Sigmoid colon (tissue), 7 donors: ENCODE data around the gene ALPP. TPM values are rescaled to one million over a fixed set of nuclear protein-coding genes. Genes with fewer than 3 reads are reported as not detected.
A peak's percentile ranks its signal among the peaks of the same experiment; 100 is the strongest.
"Not testable (repeated sequence)": the region's sequence is repeated elsewhere in the genome, so short reads cannot be mapped to it uniquely, and the experiment has no call there.

Source experiments
- DNase-seq: peaks from one replicate; pipeline ENCODE4 v3.0.0-alpha.2; 2019
- H3K27ac ChIP-seq, 4 donors: fragments of 200-600 bp; sonication (generic); one replicate each; pipeline ENCODE4 v1.5.1; 2016 to 2019; ENCODE audit warnings: mild to moderate bottlenecking in 1 of 4
- H3K27me3 ChIP-seq, 3 donors: fragments of 200-600 bp; sonication (generic); one replicate each; pipeline ENCODE4 v1.5.1; 2019; ENCODE audit warnings: mild to moderate bottlenecking in 1 of 3
- H3K36me3 ChIP-seq, 4 donors: fragments of 200-600 bp; sonication (generic); one replicate each; pipeline ENCODE4 v1.5.1; 2016 to 2019
- H3K4me1 ChIP-seq, 4 donors: fragments of 200-600 bp; sonication (generic); one replicate each; pipeline ENCODE4 v1.5.1; 2017 to 2019
- H3K4me3 ChIP-seq, 4 donors: fragments of 200-600 bp; sonication (generic); one replicate each; pipeline ENCODE4 v1.5.1; 2017 to 2019; ENCODE audit warnings: mild to moderate bottlenecking in 2 of 4, moderate library complexity in 1 of 4
- H3K9me3 ChIP-seq, 4 donors: fragments of 200-600 bp in 3 of 4; sonication (generic) in 3 of 4; one replicate each; pipeline versions ENCODE4 v1.5.1 to v1.6.1; 2013 to 2019
- EP300 ChIP-seq, 4 donors: sonication (generic); formaldehyde crosslinking; IDR thresholded peaks; one replicate each; pipeline ENCODE4 v1.6.1; 2017; ENCODE audit warnings: antibody characterized with exemption in 4 of 4
- POLR2A ChIP-seq, 2 donors: fragments of 450-650 bp; IDR thresholded peaks; one replicate each; pipeline ENCODE4 v1.6.1; 2016; ENCODE audit warnings: antibody characterized with exemption in 2 of 2, mild to moderate bottlenecking in 2 of 2, moderate library complexity in 2 of 2
- POLR2AphosphoS5 ChIP-seq, 4 donors: sonication (generic); formaldehyde crosslinking; IDR thresholded peaks; one replicate each; pipeline ENCODE4 v1.6.1; 2017; ENCODE audit warnings: antibody characterized with exemption in 4 of 4
- WGBS, 2 donors: extraction: QIAGEN DNeasy Blood & Tissue Kit; methylation state at CpG; one replicate each; pipeline ENCODE4 v1.1.7; 2013; 5-methylcytosine and 5-hydroxymethylcytosine counted together
- intact Hi-C: fragments of 100-400 bp; cut with DNase I; formaldehyde crosslinking; loops from one replicate; pipeline ENCODE4 v1.15.1; 2023
- polyA plus RNA-seq, 3 donors: library from polyadenylated mRNA; stranded (reverse); fragments of 200-250 nt; gene quantifications; one replicate each; pipeline ENCODE4 v1.2.3, GENCODE V29; 2013
- total RNA-seq, 4 donors: library from RNA; depleted of rRNA; stranded (reverse); fragments of >200 nt; gene quantifications; one replicate each; pipeline ENCODE4 v1.1.0, GENCODE V29; 2016
- TF ChIP-seq, protein P1 (sequence below), 4 experiments: fragments of 450-650 bp in 3 of 4; fragments of 200-600 bp in 1 of 4; IDR thresholded peaks; one replicate each; pipeline ENCODE4 v1.5.1; 2016 to 2019; ENCODE audit warnings: antibody characterized with exemption in 4 of 4, mild to moderate bottlenecking in 3 of 4, moderate library complexity in 2 of 4
- donor health status: healthy with polysubstance abuse.
- donor health status: Bipolar disorder and iron deficiency.
- donor health status: healthy.

ALPP gene
- total and polyA plus RNA-seq, 7 donors, result 0.03 TPM; not detected in 6

DNA sequence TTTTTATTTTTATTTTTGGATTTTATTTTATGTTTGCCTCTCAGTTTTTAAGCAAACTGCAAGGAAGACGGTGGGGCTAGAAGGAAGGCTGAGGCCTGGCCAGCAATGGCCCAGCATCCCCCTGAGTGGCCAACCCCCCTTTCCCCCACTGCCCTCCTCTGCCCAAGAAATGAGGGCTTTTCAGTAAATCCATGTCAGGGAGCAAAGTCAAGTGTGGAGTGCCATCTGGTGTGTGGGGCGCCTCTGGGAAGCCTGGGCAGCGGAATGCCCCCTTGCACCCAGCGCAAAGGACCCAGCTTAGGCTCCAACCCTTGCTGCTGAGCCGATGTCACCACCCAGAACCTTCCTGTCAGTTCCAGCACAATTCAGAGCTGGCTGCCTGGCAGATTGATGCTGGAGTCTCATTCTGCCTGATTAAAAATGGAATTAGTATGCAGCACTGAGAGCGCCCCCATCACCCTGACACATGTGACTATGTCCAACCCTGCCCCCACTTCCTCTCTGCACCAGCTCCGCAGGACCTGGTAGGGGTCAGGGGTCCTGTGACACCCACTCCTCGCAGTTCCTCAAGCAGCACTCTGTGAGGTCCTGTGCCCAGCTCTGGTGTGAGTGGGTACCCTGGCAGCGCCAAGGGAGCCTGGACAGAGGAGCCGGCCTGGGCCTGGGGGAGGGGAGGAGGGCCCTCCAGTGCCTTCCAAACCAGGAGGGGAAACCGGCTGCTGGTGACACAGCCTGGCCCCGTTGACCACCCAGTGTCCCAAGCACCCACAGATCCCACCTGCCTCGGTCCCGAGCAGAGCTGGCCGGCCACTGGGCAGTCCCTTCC is 9.2 kb upstream of the ALPP start:
- no peaks in the 10 kb centered on the region for H3K36me3 ChIP-seq
- no peaks in the 10 kb centered on the region for H3K4me1 ChIP-seq
- TF ChIP-seq POLR2AphosphoS5 (IDR thresholded peaks at IDR 0.05), result no peak
- TF ChIP-seq, protein P1, sequence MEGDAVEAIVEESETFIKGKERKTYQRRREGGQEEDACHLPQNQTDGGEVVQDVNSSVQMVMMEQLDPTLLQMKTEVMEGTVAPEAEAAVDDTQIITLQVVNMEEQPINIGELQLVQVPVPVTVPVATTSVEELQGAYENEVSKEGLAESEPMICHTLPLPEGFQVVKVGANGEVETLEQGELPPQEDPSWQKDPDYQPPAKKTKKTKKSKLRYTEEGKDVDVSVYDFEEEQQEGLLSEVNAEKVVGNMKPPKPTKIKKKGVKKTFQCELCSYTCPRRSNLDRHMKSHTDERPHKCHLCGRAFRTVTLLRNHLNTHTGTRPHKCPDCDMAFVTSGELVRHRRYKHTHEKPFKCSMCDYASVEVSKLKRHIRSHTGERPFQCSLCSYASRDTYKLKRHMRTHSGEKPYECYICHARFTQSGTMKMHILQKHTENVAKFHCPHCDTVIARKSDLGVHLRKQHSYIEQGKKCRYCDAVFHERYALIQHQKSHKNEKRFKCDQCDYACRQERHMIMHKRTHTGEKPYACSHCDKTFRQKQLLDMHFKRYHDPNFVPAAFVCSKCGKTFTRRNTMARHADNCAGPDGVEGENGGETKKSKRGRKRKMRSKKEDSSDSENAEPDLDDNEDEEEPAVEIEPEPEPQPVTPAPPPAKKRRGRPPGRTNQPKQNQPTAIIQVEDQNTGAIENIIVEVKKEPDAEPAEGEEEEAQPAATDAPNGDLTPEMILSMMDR (IDR thresholded peaks at IDR 0.05), result no peak
- no peak for TF ChIP-seq EP300 (IDR thresholded peaks at IDR 0.05)
- no peak for TF ChIP-seq POLR2A (IDR thresholded peaks at IDR 0.05)
- intact Hi-C loops, result no loop called here
- 81% methylated on average over 15 of the region's 15 CpGs for WGBS, 2 donors
- H3K9me3 ChIP-seq, result no peaks in the 10 kb centered on the region
- H3K27ac ChIP-seq, result no peak overlapping the region
- H3K4me3 ChIP-seq, result no peak overlapping the region
- peaks cover 0 to 4% (median 0%) of the 10 kb centered on the region in 3 donors for H3K27me3 ChIP-seq
- peak; percentile 48 for DNase-seq

DNA sequence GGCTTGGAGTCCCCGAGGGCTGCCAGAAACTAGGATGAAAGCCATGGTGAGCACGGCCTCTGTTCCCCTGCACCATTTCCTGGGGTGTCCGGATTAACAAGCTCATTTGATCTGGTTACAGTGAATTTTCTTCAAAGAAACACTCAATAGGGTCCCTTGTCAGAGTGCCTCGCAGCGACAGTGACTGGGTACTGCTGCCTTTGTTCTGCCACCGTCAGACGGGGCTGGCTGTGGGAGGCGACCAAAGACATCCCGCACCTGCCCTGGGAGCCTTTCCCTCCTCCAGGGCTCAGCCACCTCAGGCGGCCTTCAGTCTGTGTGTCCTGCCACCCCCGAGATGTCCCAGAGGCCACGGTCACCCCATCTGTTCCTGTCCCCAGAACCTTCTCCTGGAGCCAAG is 8.5 kb upstream of the ALPP start:
- WGBS, 2 donors, result 37 to 56% methylated on average over 10 of the region's 12 CpGs
- DNase-seq, result peak; percentile 8
- H3K9me3 ChIP-seq, H3K27me3 ChIP-seq, H3K36me3 ChIP-seq, intact Hi-C loops, H3K4me1 ChIP-seq, H3K4me3 ChIP-seq, H3K27ac ChIP-seq: not testable (repeated sequence)

DNA sequence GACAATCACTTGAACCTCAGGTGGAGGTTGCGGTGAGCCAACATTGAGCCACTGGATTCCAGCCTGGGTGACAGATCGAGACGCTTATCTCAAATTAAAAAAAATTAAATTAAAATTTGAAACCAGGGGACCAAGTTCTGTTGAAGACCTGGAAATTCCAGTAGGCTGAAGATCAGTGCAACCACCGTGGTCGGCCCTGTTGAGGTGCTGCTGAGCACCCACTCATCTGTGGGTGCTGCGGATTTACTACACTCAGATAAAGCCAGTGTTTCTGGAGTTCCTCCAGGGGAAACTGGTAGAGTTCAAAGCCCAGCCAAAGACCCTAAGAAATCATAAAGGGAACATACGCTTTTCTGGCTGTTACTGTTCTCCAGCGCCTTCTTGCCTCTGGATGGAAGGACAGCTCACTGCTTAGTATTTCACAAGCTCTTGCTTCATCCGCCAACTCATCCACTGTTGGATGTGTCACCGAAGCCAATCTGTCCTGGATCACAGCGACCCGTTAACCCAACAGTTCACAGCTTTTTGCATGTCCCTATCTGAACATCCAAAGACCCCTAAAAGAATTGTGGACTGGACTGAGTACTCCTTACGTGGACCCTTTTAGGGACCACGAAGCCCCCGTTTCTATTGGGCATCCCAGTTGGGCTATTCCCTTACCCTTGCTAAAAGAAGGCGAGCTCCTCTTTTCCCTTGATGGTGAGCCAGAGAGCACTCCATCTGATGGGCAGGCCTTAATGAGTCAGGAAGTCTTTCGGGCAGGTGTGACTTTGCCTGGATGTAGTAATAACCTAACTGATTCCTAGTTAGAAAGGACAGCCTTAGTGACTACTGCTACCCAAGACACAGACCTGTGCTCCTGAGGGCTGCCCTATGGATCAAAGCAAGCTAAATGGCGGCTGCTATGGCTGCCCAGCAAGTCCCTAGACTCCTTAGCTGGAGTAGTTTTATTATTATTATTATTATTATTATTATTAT is 6.0 kb upstream of the ALPP start:
- Histone ChIP-seq H3K9me3 (no peaks in the 10 kb centered on the region), H3K27me3 (peaks cover 0 to 4% (median 0%) of the 10 kb centered on the region in 3 donors), H3K4me1 (no peaks in the 10 kb centered on the region), H3K27ac (no peak overlapping the region), H3K4me3 (no peak overlapping the region), H3K36me3 (no peaks in the 10 kb centered on the region)
- TF ChIP-seq EP300 (IDR thresholded peaks at IDR 0.05), result no peak
- TF ChIP-seq, protein P1 (IDR thresholded peaks at IDR 0.05), result no peak
- TF ChIP-seq POLR2AphosphoS5 (IDR thresholded peaks at IDR 0.05), result no peak
- TF ChIP-seq POLR2A (IDR thresholded peaks at IDR 0.05), result no peak
- intact Hi-C loops, result no loop called here
- WGBS, 2 donors, result 92 to 95% methylated on average over 18 of the region's 18 CpGs
- DNase-seq, result peak; percentile 43

DNA sequence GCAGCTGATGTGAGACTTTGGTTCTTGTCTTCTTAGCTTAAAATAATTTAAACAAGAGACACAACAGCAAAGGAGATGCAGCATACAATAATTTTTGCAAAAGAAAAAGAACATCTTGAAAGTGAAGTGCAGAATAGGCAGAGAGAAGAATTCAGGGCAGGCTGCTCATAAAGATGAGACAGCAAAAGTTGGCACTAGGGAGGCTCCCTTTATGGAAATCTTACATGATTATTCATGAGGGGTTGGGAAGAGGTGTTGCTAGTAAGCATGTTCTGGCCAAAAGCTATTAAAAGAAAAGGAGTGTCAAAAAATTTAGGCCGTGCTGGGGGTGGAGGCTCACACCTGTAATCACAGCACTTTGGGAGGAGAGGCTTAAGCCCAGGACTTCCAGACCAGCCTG is 4.2 kb upstream of the ALPP start:
- no peak for TF ChIP-seq EP300 (IDR thresholded peaks at IDR 0.05)
- no peak for TF ChIP-seq POLR2AphosphoS5 (IDR thresholded peaks at IDR 0.05)
- TF ChIP-seq, protein P1 (IDR thresholded peaks at IDR 0.05), result no peak
- TF ChIP-seq POLR2A (IDR thresholded peaks at IDR 0.05), result no peak
- intact Hi-C loops, result no loop called here
- WGBS, 2 donors, result 71 to 82% methylated on average over 1 of the region's 1 CpG

DNA sequence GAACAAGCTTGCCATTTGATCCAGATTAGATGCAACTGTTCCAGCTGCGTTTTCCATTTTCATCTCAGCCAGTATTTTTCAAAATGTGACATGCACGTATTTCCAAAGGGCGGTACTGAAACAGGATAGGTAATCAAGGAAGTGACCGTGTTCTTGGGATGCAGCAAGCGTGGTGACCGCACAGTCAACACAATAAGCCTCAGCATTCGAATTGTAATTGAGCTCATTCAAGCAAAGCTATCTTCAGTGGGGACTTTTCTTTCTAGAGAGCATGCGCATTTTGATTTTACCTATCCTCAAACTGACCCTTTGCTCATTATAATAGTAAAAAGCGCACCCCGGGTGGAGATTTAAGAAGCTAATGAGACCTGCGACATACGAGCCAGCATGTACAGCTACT is 3.4 kb upstream of the ALPP start:
- no peaks in the 10 kb centered on the region for H3K9me3 ChIP-seq
- H3K36me3 ChIP-seq, result no peaks in the 10 kb centered on the region
- intact Hi-C loops, result no loop called here
- no peak overlapping the region for H3K27ac ChIP-seq
- H3K4me1 ChIP-seq, result no peaks in the 10 kb centered on the region
- WGBS, 2 donors, result 82 to 83% methylated on average over 12 of the region's 12 CpGs
- H3K4me3 ChIP-seq, result no peak overlapping the region
- DNase-seq, result peak; percentile 42
- TF ChIP-seq, protein P1 (IDR thresholded peaks at IDR 0.05), result no peak
- TF ChIP-seq POLR2AphosphoS5 (IDR thresholded peaks at IDR 0.05) (no peak), EP300 (IDR thresholded peaks at IDR 0.05) (no peak), POLR2A (IDR thresholded peaks at IDR 0.05) (no peak)
- peaks cover 0 to 4% (median 0%) of the 10 kb centered on the region in 3 donors for H3K27me3 ChIP-seq

More for the DNA sequence above, 4.2 kb upstream of the ALPP start:
- no peak overlapping the region for H3K27ac ChIP-seq
- DNase-seq, result peak; percentile 13
- H3K4me1 ChIP-seq, result no peaks in the 10 kb centered on the region
- H3K4me3 ChIP-seq, result no peak overlapping the region
- H3K27me3 ChIP-seq, result no peaks in the 10 kb centered on the region
- H3K9me3 ChIP-seq, result no peaks in the 10 kb centered on the region
- H3K36me3 ChIP-seq, result no peaks in the 10 kb centered on the region
